T-helper 2 cell treated with Interferon-gamma antibody and Interleukin-4, amounts not matched to agents 100 ng/mL and 5 ng/mL, for 36 hours (primary cell): Measurements from ENCODE around the gene AHCYL1. TPM values are rescaled to one million over a fixed set of nuclear protein-coding genes. Genes with fewer than 3 reads are reported as not detected.

ENCODE experiments used
- intact Hi-C: fragments of 100-400 bp; cut with micrococcal nuclease; formaldehyde crosslinking; loops from one replicate; pipeline ENCODE4 v1.15.1; 2023
- total RNA-seq: library from RNA; stranded (reverse); gene quantifications from 2 replicates; pipeline ENCODE4 v1.2.3, GENCODE V29; 2022

AHCYL1 gene
- total RNA-seq, 1 donor from 2014 or later = 52.9 TPM

DNA sequence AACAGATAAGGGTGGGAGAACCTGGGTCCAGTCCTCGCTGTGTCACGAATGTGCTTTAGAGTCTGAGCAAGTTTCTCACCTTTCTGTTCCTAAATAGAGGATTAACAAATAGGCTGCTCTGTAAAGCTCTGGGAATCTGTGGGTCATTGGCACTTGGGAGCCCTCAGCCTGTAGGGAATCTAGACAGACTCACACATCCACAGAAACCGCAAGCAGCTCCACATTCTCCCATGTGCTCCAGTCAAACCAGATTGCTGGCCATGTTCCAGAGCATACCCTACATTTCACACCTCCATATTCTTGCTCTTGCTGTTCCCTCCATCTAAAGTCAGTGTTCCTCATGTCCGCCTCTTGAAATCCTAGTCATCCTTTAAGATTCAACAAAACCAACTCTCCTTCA, 7.8 kb upstream of the AHCYL1 start:
- intact Hi-C loops = no loop called here

DNA sequence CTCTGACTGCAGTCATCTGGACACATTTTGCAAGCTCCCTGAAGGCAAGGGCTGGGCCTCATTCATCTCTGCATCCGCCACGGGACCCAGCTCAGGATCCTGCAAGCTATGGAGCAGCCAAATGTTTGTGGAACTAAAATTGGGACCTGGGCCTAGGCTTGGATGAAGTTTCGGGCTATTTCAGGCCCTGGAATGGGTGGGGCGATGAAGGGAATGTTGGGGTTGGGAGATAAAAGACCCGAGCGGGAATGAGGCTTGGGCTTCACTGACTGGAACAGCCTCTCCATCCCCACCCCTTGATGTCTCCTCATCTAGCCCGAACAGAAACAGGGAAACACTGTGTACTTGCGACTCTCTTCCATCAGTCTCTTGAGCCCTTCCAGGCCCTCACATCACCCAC, 7.3 kb upstream of the AHCYL1 start:
- intact Hi-C loops = no loop called here

DNA sequence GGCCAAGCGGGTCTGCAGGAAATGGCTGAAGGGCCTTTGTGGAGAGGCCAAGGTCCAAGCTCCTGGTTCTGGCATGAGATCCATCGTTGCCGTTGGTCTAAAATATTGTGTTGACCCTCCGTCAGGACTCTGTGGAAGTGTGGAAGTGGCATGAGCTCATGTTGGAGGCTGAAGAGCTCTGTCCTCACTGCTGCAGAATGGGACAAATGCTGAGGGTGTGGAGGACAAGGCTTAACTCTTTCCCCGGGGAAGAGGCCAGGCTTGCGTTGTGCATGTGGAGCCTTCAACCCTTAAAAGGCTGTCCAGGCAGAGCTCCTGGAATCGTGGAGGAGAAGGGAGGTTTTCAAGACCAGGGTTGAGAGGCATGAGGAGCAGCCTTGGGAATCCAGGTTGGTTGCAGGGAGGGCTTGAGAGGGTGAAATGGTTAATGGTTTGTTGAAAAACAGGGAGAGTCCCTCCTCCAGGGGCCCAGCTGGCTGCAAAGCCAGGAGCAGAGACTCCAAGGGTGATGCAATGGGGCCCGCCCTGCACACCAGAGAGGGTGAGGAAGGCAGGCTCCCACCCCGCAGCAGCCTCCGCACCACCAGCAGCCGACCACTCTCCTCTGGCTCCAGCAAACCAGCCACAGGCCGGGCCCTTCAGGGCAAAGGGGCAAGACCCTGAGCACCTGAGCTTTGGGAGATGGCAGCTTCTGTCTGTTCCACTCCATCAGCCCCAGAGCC, 6.7 kb upstream of the AHCYL1 start:
- intact Hi-C loops = no loop called here

DNA sequence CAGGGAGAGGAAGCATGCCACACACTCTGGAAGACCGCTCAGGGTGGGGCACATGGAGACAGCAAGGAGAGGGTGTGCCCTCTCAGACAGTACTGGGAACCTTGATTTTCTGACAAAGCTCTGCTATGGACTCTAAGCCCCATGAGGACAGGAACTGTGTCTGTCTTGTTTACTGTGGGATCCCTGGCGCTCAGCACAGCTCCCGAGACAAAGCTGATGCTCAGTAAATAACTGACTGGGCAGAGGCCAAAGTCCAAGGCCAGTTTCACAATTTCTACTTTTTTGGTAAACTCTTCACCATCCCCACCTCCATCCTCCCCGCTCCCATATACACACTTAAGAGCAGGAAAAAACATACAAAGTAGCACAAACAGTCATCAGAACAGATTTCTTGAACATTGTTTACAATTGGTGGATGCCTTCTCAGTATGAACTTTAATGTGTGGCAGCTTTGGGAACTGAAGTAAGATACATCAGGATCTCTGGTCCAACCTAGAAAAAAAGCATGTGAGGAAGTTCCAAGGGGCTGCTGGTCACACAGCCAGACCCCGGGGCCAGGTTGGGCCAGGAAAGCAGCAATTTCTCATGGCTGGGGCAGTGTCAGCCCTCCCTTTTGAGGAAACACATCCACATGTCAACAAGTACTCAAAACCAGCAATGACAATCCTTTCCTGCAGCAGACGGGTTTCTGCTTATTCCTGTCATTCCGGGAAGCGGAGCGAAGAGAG, 5.6 kb upstream of the AHCYL1 start:
- intact Hi-C loops = no loop called here

DNA sequence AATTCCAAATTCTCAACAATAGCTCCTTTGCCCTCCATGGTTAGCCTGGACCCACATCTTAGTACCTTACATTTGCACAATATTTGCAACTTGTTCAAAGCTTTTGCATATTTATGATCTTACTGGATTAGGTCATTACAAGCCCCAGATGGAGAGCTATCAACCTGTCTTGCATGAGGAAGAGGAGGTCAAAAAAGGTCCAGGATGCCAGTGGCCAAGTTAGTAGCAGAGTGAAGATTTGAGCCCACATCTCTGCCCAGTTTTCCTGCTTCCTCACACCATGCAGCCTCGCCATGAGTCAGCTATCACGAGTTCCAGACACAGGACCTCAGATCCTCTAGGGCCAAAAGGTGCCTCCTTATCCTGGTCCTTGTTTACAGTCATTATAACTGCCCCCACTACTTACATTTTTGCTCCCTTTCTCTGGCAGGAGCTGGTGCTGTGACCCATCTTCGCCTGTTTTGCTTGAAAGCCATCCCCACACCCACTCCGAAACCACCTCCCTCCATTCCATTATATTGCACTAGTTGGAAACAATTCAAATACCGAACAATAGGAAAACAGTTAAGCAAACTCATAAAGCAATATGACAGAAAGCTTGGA, 5.0 kb upstream of the AHCYL1 start:
- intact Hi-C loops = loop anchor here (5.0 kb wide), 1 partner anchor 187 kb away; no protein-coding TSS in a partner anchor

DNA sequence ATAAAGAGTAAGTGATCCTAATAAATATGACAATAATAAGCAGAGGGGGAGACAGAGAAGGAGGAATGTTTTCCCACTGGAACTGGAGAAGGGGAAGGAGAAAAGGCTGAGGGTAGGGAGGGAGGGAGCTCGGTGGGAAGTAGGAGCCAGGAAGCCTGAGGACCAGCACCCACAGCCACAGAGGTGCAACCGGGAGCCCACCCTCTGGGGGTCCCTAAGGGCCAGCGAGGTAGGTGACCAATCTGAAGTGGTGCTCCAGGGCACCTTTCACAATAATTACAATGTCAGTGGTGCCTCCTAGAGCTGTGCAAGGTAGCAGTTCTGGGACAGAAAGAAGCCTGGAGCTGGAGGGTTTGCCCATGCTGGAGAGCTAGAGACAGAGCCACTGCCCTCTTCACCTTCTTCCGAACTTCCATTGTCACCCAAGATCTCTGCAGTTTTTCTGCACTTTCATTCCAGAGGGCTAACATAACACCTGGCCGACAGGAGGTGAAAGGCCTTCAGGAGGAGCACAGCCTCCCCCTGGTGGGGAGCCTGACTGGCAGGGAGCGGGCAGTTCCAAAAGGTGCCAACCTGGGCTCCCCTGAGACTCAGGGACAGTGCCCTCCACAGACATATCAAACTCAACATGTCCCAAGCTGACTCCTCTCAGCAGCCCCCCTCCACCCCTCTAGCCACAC, 4.1 kb upstream of the AHCYL1 start:
- intact Hi-C loops = loop anchor here (5.0 kb wide), 1 partner anchor 188 kb away; no protein-coding TSS in a partner anchor

DNA sequence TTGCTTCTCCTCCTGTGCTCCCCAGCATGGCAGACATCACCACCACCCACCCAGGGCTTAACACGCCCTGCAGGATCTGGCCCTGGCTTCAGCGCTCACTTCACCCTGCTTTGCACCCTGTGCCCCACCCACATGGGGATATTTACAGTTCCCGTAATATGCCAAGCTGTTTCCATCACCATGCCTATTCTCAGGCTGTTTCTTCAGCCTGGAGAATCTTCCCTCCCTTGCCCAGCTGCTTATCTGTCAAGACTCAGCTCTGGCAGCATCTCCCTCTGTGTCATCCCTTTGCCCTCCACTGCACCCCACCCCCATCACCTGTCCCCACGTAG, 3.6 kb upstream of the AHCYL1 start:
- intact Hi-C loops = loop anchor here (5.0 kb wide), 1 partner anchor 189 kb away; no protein-coding TSS in a partner anchor

DNA sequence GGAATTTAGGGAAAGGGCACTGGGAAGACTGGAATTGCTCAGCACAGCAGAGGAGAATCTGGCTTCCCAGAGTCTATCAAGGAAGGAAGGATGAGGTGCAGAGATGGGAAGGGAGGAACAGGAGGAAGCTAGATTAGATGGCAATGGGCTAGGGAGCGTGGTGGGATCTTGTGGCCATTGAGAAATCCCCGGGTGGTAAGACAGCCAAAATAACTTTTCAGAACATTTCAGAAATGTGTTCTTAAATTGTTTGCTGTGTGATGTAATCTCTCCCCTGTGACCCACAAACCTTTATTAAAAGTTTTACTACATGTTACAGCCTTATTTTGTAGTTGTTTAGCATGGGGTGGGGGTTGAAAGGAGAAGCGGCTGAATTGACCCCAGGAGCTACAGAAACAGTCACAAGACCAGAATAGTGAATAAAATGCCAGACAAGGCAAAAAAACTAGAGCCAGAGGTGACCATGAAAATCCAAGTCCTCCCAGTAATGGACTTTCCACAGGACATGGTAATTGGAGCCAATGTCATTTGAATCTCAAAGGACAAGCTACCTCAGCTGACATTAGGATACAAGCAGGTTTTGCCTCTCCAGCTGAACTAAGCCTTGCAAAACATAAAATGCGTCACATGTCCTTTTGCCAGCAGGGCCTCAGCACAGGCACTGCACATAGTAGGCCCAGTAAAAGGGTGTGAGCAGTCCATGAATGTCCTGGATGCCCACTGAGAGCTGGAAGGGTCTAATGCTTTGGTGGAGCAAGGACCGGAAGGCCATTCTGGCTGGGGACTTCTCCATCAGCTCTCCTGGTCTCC, 980 bp upstream of the AHCYL1 start:
- intact Hi-C loops = loop anchor here (1.0 to 5.0 kb wide), 7 partner anchors 27 to 437 kb away; partner anchors contain the start of gene STRIP1

DNA sequence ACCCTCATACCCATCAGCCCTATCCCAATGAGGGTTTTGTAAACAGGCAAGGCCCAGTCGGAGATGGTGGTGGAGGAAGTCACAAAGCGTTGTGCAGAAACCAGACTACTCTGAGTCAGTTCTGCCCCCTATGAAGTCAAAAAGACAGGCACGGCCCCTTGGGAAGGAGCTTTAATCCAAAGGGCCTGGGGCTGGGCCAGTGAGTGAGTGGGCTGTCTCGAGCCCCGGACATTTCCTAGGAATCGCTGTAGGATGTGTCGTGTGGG, 442 bp upstream of the AHCYL1 start:
- intact Hi-C loops = loop anchor here (1.0 to 5.0 kb wide), 7 partner anchors 27 to 437 kb away; partner anchors contain the start of gene STRIP1

DNA sequence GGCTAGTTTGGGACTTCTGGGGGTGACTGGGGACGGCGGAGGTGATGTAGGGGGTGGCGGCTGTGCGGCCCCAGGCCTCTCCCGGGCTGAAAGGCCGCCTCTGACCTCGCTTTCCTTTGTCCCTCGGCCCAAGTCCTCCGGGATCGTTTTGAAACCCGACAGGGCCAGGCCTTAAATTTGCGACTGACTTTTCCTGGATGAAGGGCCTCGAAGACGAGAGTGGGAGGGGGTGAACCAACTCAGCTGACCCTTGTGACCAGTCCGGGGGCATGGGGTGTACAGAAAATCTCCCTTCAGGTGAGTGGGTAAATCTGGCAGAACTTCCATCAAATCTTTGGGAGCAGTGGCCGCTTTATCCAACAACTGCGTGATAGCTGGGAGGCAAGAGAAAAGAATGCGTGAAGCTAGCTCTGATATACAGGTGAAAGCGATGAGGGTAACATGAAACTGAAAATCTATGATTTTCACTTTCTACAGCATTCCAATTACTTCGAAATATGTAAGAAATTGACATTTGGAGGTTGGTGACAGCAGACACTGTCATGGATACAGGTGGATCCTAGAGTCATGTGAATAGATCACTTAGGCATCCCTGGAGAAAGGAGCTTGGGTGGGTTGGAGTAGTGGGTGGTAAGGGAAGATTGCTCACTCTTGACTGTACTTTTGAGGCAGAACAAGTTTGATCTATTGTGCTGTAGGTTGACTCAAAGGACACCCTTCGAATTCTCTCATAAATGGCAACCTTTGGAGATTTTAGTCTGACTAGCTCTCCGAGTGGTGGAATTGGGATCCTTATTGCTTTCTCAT, 885 bp downstream of the AHCYL1 start:
- intact Hi-C loops = loop anchor here (2.0 kb wide), 4 partner anchors 25 to 439 kb away; partner anchors contain the start of gene STRIP1

DNA sequence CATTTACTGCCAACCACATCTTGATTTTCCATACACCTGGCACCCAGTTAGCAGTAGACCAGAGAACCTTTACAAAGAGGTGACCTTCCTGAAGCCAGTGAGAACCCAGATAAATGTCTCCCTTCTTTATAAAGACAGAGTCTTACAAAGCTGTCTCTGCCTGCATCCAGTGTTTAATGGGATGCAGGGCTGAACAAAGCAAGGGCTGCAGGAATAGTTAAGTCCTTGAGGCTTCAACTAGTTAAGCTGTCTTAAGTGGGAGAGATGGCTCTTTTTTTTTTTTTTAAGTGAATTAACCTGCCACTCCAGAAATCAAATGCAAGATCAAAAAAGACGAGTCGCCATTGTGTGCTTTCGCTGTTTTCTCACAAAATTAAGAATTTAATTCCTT, 1.5 kb downstream of the AHCYL1 start:
- intact Hi-C loops = no loop called here

DNA sequence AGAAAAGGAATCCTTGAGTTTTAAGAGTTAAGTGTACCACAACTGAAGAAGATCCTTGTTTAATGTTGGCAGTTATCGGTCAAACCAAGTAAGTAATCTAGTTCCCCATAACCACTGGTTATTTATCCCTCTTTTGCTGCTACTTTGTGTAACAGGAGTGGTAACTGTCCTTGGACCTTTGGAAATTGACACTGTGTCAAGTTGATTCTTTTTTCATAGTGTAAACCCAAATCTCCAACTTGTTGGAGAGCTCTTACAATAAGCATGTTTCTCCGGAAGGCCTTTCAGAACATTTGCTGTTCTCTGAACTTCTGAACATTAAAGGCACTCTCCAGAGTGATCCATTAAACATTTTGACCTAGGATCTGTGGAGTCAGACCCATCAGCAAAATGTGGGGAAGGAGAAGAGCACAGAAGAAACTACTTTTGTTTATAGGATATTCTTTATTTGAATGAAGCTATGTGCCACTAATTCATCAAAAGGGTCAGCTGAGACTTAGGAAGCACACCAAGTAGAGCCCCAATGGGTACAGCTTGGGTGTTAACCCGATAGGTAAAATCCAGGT, 3.9 kb downstream of the AHCYL1 start:
- intact Hi-C loops = no loop called here

DNA sequence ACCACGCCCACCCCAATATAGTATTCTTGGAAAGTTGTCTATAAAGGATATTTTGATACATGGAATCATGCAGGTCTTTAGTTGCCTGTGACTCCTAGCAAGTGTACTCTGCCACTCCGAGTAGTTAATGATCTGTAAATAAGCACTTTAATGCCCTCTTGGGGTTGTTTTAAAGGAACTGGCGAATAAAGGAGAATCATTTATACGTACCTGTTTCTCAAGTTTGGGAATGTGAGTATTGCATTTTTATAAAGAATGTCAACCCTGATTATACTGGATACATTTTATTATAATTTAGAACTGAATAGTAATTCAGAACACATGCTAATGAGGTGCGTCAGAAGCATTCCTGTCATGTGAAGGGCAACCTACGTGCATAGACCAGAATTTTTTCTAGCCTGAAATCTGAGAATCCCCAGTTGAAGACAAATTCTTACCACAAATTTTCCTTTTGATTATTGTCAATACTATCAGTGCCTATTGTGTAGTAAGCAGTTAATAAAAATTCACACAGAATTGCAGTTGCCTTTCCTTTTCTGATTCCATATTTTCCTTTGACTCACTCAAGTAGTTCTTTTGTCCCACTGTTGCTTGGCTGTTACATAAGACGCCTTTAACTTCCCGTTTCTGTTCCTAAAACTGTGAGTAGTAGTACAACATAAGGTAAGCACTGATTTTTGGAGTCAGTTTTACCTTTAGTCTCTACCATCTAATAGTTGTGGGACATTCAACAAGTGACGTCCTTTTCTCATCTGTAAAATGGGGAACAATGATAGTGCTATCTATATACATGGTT, 5.1 kb downstream of the AHCYL1 start:
- intact Hi-C loops = no loop called here

DNA sequence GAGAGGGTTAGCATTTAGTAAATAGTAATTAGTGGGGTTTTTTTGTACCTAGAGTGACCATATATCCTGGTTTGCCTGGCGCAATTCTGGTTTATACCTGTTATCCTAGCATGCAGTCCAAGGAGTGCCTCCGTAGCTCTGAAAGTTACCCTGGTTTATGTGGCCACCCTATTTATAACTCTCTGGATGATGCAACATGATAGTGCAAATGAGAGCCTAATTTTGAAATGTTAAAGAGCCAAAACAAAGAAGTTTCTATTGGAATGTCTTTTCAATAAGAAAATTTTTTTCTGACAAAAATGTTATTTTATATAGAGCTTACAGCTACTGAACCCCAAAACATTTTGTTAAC, 5.7 kb downstream of the AHCYL1 start:
- intact Hi-C loops = no loop called here

DNA sequence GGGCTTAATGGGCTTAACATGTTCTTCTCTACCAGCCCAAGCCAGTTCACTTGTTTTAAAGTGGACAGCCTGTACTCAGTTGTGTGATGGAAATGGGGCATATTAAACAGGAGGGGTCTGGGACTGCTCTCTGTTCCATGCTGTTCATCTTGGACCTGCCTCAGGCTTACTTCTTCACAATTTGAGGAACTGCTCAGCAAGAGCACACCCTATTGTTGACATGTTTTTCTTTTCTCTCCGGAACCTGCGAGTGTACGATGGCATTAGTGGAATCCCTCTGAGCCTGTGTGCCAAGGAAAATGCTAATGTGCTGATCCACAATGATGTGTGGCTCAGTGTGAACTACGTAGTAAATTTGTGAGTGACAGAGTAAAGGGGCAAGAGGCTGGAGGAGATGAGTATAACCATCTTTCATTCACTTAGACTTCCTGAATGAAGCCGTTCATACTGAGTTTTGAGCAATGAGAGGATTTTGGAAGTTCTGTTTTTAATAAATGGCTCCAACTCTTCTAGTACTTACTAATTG, 6.9 kb downstream of the AHCYL1 start:
- intact Hi-C loops = no loop called here

DNA sequence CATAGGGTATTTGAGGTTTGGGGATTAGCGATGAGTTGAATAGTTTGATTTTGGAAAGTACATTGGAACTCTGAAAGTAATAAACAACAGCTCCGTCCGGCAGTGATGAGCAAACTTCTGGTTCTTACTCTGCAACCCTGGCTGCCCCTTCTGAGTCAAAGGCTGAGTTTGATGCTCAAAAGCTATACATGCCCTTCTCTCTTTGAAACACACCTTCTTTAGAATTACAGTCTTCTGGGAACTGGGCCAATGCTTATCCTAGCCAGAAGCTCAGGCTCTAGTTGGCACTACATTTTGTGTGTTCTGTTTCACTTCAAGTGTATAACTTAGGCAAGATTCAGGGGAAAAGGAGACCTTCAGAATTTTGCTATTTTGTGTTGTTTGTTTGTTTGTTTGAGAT, 9.3 kb downstream of the AHCYL1 start:
- intact Hi-C loops = no loop called here

DNA sequence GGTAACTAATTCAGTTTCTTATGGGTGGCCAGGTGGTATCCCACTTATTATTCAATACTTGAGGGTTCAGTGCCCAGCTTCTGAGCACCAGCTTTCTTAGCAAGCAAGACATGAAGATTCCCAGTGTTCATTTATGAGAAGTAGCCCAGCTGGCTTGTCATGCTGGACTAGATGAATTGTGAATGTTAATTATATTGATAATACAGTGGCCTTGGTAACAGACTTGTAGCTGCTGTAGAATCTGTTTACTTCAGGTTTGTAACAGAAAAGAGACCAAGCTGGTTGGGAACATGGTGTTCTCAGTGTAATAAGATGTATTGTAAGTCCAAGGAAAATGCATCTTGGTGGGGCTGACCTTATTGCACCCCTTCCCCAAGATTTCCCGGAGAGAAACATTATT, 10.1 kb downstream of the AHCYL1 start:
- intact Hi-C loops = no loop called here

DNA sequence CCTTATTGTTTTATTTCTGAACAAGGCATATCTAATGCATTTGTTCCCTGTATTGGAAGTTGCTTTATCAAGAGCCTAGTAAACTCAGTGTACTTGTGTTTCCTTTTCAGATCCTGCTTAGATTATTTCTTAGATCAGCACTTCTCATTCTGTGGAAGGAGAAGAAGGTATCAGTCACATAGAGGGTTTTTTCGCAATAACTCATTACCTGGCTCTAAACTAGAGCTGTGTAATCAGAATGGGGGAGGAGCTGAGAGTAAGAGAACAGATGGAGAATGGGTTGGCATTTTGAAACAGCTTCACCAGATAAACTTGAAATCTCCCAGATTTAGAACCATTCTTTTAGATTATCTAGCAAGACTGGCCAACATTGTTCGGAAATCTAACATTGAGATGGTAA, 11.0 kb downstream of the AHCYL1 start:
- intact Hi-C loops = no loop called here

DNA sequence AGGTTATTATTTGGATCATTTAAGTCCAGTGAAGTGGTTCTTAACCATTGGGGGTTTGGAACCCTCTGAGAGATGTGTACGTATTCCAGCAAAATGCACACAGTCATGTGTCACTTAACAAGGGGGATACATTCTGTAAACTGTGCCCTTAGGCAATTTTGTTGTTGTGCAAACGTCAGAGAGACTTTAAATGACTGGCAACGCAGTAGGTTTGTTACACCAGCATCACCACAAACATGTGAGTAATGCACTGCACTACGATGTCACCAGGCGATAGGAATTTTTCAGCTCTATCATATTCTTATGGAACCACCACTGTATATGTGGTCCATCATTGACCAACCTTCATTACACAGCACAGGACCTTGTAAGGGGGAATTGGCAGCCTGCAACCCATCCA, 11.9 kb downstream of the AHCYL1 start:
- intact Hi-C loops = no loop called here
